Activated T-cell treated with anti-CD3 and anti-CD28 coated beads, Interleukin-2, amount 50 U/mL, for 24 hours (primary cell): Measurements from ENCODE around the gene PPT2.
"Not testable (repeated sequence)": the region's sequence is repeated elsewhere in the genome, so short reads cannot be mapped to it uniquely, and the experiment has no call there.

Experiments
- DNase-seq: peaks from one replicate; pipeline ENCODE4 v3.0.0-alpha.2; 2020
- H3K27ac Mint-ChIP-seq: 2 replicates; pipeline ENCODE4 v1.8.0; 2020; ENCODE audit warnings: mild to moderate bottlenecking, mixed read lengths
- H3K27me3 Mint-ChIP-seq: 2 replicates; pipeline ENCODE4 v1.8.0; 2020; ENCODE audit warnings: mixed read lengths
- H3K36me3 Mint-ChIP-seq: 2 replicates; pipeline ENCODE4 v1.8.0; 2020; ENCODE audit warnings: low read depth, mixed read lengths
- H3K4me1 Mint-ChIP-seq: 2 replicates; pipeline ENCODE4 v1.8.0; 2020; ENCODE audit warnings: low read depth, mixed read lengths
- H3K4me3 Mint-ChIP-seq: 2 replicates; pipeline ENCODE4 v1.8.0; 2020; ENCODE audit warnings: mild to moderate bottlenecking, moderate library complexity, mixed read lengths
- H3K9me3 Mint-ChIP-seq: 2 replicates; pipeline ENCODE4 v1.8.0; 2020; ENCODE audit warnings: mixed read lengths

PPT2 gene

GRCh38 chr6:32203426-32204267 is 49.7 kb downstream of the PPT2 start:
- Mint-ChIP-seq H3K27ac (no peak overlapping the region), H3K4me3 (no peak overlapping the region), H3K4me1 (no peaks in the 10 kb centered on the region), H3K9me3 (no peaks in the 10 kb centered on the region), H3K27me3 (no peaks in the 10 kb centered on the region), H3K36me3 (no peaks in the 10 kb centered on the region)
- no peak for DNase-seq

- Mint-ChIP-seq H3K27ac (no peak overlapping the region), H3K27me3 (no peaks in the 10 kb centered on the region), H3K36me3 (no peaks in the 10 kb centered on the region), H3K4me3 (no peak overlapping the region), H3K9me3 (no peaks in the 10 kb centered on the region), H3K4me1 (no peaks in the 10 kb centered on the region)
- no peak for DNase-seq
Measured at GRCh38 chr6:32204268-32204715, 50.4 kb downstream of the PPT2 start.

- H3K4me3 Mint-ChIP-seq, result no peak overlapping the region
- no peaks in the 10 kb centered on the region for H3K36me3 Mint-ChIP-seq
Measured at GRCh38 chr6:32208996-32209395, 55.1 kb downstream of the PPT2 start.

GRCh38 chr6:32210191-32210601 is 56.3 kb downstream of the PPT2 start:
- Mint-ChIP-seq H3K4me3 (no peak overlapping the region), H3K9me3 (no peaks in the 10 kb centered on the region), H3K27ac (no peak overlapping the region), H3K36me3 (no peaks in the 10 kb centered on the region), H3K27me3 (no peaks in the 10 kb centered on the region), H3K4me1 (no peaks in the 10 kb centered on the region)
- DNase-seq, result no peak

More at GRCh38 chr6:32208996-32209395, 55.1 kb downstream of the PPT2 start:
- Mint-ChIP-seq H3K9me3 (no peaks in the 10 kb centered on the region), H3K27ac (no peak overlapping the region), H3K27me3 (no peaks in the 10 kb centered on the region), H3K4me1 (no peaks in the 10 kb centered on the region)
- DNase-seq, result no peak

GRCh38 chr6:32211432-32211831 is 57.5 kb downstream of the PPT2 start:
- not testable (repeated sequence) for H3K27me3 Mint-ChIP-seq, H3K4me3 Mint-ChIP-seq, H3K27ac Mint-ChIP-seq, DNase-seq, H3K9me3 Mint-ChIP-seq, H3K4me1 Mint-ChIP-seq, H3K36me3 Mint-ChIP-seq

GRCh38 chr6:32212076-32212760 is 58.3 kb downstream of the PPT2 start:
- Mint-ChIP-seq H3K27ac (no peak overlapping the region), H3K9me3 (no peaks in the 10 kb centered on the region), H3K27me3 (no peaks in the 10 kb centered on the region), H3K4me3 (no peak overlapping the region), H3K4me1 (no peaks in the 10 kb centered on the region), H3K36me3 (no peaks in the 10 kb centered on the region)
- DNase-seq, result no peak
